SU-DHL-6 (cell line): Measurements from ENCODE around the gene MIB2.

Experiments used
- EZH2phosphoT487 ChIP-seq: fragments of 200-600 bp; sonication (generic), shearing (Covaris generic); conservative IDR thresholded peaks from 2 replicates; pipeline ENCODE4 v1.6.1; 2018; ENCODE audit warnings: mild to moderate bottlenecking, antibody characterized with exemption, low read length, moderate library complexity, mixed read lengths
- TF ChIP-seq, protein P1 (sequence below): fragments of 200-600 bp; sonication (generic); IDR thresholded peaks from one replicate; pipeline ENCODE4 v1.5.1; 2017; ENCODE audit warnings: antibody characterized with exemption, mild to moderate bottlenecking, low read length, moderate library complexity; ENCODE audit not compliant: insufficient read depth, poor library complexity, severe bottlenecking

GRCh38 chr1:1594602-1595260, 20.6 kb upstream of the MIB2 start:
- TF ChIP-seq, protein P1, sequence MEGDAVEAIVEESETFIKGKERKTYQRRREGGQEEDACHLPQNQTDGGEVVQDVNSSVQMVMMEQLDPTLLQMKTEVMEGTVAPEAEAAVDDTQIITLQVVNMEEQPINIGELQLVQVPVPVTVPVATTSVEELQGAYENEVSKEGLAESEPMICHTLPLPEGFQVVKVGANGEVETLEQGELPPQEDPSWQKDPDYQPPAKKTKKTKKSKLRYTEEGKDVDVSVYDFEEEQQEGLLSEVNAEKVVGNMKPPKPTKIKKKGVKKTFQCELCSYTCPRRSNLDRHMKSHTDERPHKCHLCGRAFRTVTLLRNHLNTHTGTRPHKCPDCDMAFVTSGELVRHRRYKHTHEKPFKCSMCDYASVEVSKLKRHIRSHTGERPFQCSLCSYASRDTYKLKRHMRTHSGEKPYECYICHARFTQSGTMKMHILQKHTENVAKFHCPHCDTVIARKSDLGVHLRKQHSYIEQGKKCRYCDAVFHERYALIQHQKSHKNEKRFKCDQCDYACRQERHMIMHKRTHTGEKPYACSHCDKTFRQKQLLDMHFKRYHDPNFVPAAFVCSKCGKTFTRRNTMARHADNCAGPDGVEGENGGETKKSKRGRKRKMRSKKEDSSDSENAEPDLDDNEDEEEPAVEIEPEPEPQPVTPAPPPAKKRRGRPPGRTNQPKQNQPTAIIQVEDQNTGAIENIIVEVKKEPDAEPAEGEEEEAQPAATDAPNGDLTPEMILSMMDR, result no peak
- TF ChIP-seq EZH2phosphoT487, result no peak
